GM23338 (cell line): ENCODE results near the gene PKNOX2. TPM values are rescaled to one million over a fixed set of nuclear protein-coding genes. Genes with fewer than 3 reads are reported as not detected.

Experiments
- ATAC-seq: fragments of 200-7000 bp; cut with Tn5 transposase; 3 replicates; pipeline ENCODE4 v1.9.1; 2020
- DNase-seq: peaks from one replicate; pipeline ENCODE4 v3.0.0-alpha.2; 2015; ENCODE audit warnings: low spot score
- H2AFZ ChIP-seq: fragments of 200-600 bp; sonication (generic); 2 replicates; pipeline ENCODE4 v1.8.0; 2016; ENCODE audit warnings: antibody characterized with exemption, mild to moderate bottlenecking, moderate library complexity
- H3F3A ChIP-seq: fragments of 200-600 bp; sonication (generic); replicated peaks from 2 replicates; pipeline ENCODE4 v1.8.0; 2017; ENCODE audit warnings: antibody characterized with exemption, mixed run types, low read depth
- H3K27ac ChIP-seq: fragments of 200-600 bp; sonication (generic); 2 replicates; pipeline ENCODE4 v1.6.1; 2016; ENCODE audit warnings: low read depth
- H3K27me3 ChIP-seq: fragments of 200-600 bp; sonication (generic); 2 replicates; pipeline ENCODE4 v1.8.0; 2016; ENCODE audit warnings: mild to moderate bottlenecking, mixed run types, moderate library complexity; ENCODE audit not compliant: insufficient read depth
- H3K36me3 ChIP-seq: fragments of 200-600 bp; sonication (generic); 2 replicates; pipeline ENCODE4 v1.8.0; 2016; ENCODE audit warnings: mild to moderate bottlenecking; ENCODE audit not compliant: insufficient read depth
- H3K4me1 ChIP-seq: fragments of 200-600 bp; sonication (generic); 2 replicates; pipeline ENCODE4 v1.8.0; 2016; ENCODE audit warnings: mild to moderate bottlenecking, moderate library complexity; ENCODE audit not compliant: insufficient read depth
- H3K4me2 ChIP-seq: fragments of 200-600 bp; sonication (generic); 2 replicates; pipeline ENCODE4 v1.7.1; 2017; ENCODE audit warnings: mixed run types
- H3K4me3 ChIP-seq: fragments of 200-600 bp; sonication (generic); 2 replicates; pipeline ENCODE4 v1.6.1; 2016; ENCODE audit warnings: mixed run types
- H3K79me2 ChIP-seq: fragments of 200-600 bp; sonication (generic); replicated peaks from 2 replicates; pipeline ENCODE4 v1.8.0; 2017; ENCODE audit warnings: mild to moderate bottlenecking; ENCODE audit not compliant: insufficient read depth
- H3K9me2 ChIP-seq: fragments of 200-600 bp; sonication (generic); 2 replicates; pipeline ENCODE4 v1.8.0; 2017; ENCODE audit not compliant: insufficient read depth
- H4K20me1 ChIP-seq: fragments of 200-600 bp; sonication (generic); replicated peaks from 2 replicates; pipeline ENCODE4 v1.8.0; 2017; ENCODE audit warnings: mild to moderate bottlenecking; ENCODE audit not compliant: insufficient read depth
- H3K27ac Mint-ChIP-seq: 2 replicates; pipeline ENCODE4 v1.8.0; 2020; ENCODE audit warnings: inconsistent platforms, mild to moderate bottlenecking, moderate library complexity, mixed read lengths
- H3K27me3 Mint-ChIP-seq: 3 replicates; pipeline ENCODE4 v1.8.0; 2022; ENCODE audit warnings: low read depth, mild to moderate bottlenecking, moderate library complexity, mixed read lengths, inconsistent platforms; ENCODE audit not compliant: insufficient read depth, poor library complexity
- H3K36me3 Mint-ChIP-seq: 3 replicates; pipeline ENCODE4 v1.8.0; 2021; ENCODE audit warnings: low read depth, mild to moderate bottlenecking, inconsistent platforms, moderate library complexity, mixed read lengths
- H3K4me1 Mint-ChIP-seq: 3 replicates; pipeline ENCODE4 v1.8.0; 2020; ENCODE audit warnings: mild to moderate bottlenecking, inconsistent platforms, mixed read lengths
- H3K4me3 Mint-ChIP-seq: 3 replicates; pipeline ENCODE4 v1.8.0; 2021; ENCODE audit warnings: moderate library complexity, mild to moderate bottlenecking, inconsistent platforms, mixed read lengths
- H3K9me3 Mint-ChIP-seq: 3 replicates; pipeline ENCODE4 v1.8.0; 2020; ENCODE audit warnings: moderate library complexity, mild to moderate bottlenecking, inconsistent platforms, mixed read lengths
- CREB1 ChIP-seq: fragments of 250-450 bp; sonication (Bioruptor Pico); IDR thresholded peaks from 2 replicates; pipeline ENCODE4 v1.5.0; 2020; ENCODE audit warnings: low read depth, mild to moderate bottlenecking, moderate library complexity
- EZH2 ChIP-seq: fragments of 200-600 bp; sonication (generic); IDR thresholded peaks from one replicate; pipeline ENCODE4 v1.8.0; 2017; ENCODE audit warnings: antibody characterized with exemption, mild to moderate bottlenecking, low read depth; ENCODE audit not compliant: unreplicated experiment
- EZH2phosphoT487 ChIP-seq: fragments of 200-600 bp; sonication (generic); IDR thresholded peaks from one replicate; pipeline ENCODE4 v1.8.1; 2018; ENCODE audit warnings: antibody characterized with exemption; ENCODE audit not compliant: unreplicated experiment
- NANOG ChIP-seq: IDR thresholded peaks from 2 replicates; pipeline ENCODE4 v1.6.1; 2016; ENCODE audit warnings: antibody characterized with exemption, borderline replicate concordance
- POLR2AphosphoS5 ChIP-seq: IDR thresholded peaks from 2 replicates; pipeline ENCODE4 v1.6.1; 2016; ENCODE audit warnings: antibody characterized with exemption, low read depth
- ZNF114 ChIP-seq: fragments of 250-450 bp; sonication (Bioruptor Pico); IDR thresholded peaks from 2 replicates; pipeline ENCODE4 v1.5.0; 2020; ENCODE audit warnings: mild to moderate bottlenecking, moderate library complexity
- polyA plus RNA-seq: library from polyadenylated mRNA; unstranded; fragments of >200 nt; fragmentation: Nextera tagmentation; extraction: Ambion mirVana; gene quantifications from 2 replicates; pipeline ENCODE4 v1.2.1, GENCODE V29; 2016
- total RNA-seq: library from RNA; depleted of rRNA; stranded (reverse); fragments of >200 nt; shearing (Covaris generic); gene quantifications from 2 replicates; pipeline ENCODE4 v1.2.3, GENCODE V29; 2014
- TF ChIP-seq, protein P1 (sequence below), 2 experiments: fragments of 200-600 bp in 1 of 2; sonication (generic) in 1 of 2; conservative IDR thresholded peaks; 2 replicates each; pipeline versions ENCODE4 v1.5.1 to v1.6.1; 2016 to 2017; ENCODE audit warnings: antibody characterized with exemption in 2 of 2, low read depth in 2 of 2, mild to moderate bottlenecking in 2 of 2, moderate library complexity in 1 of 2
- TF ChIP-seq, protein P2 (sequence below): IDR thresholded peaks from one replicate; pipeline ENCODE4 v1.6.1; 2018; ENCODE audit warnings: antibody characterized with exemption; ENCODE audit not compliant: unreplicated experiment
- TF ChIP-seq, protein P3 (sequence below): fragments of 250-450 bp; sonication (Bioruptor Pico); IDR thresholded peaks from 2 replicates; pipeline ENCODE4 v1.5.0; 2020; ENCODE audit warnings: mild to moderate bottlenecking, moderate library complexity
- TF ChIP-seq, protein P4 (sequence below): IDR thresholded peaks from 2 replicates; pipeline ENCODE4 v1.6.1; 2016; ENCODE audit warnings: antibody characterized with exemption

Gene PKNOX2
- total and polyA plus RNA-seq, 2 experiments from 2014 or later, result 0.42 to 0.83 TPM

DNA sequence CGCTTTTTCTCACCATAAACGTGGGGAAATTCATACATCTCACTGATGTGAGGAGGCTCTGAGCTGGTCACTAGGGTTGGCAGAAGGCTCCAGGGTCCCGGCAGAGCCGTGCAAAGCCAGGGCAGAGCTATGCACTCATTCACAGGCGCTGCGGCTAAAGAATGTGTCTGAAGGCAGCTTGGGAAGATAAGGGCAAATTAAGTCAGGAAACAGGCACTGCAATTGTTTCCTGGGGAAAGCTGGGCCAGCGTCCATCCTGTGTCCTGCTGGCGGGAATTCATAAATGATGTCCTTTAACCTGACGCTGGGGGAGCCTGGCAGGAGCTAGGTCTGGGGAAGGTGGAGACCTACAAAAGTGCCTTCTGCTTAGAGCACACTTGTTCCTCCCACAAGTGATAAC is 27.6 kb downstream of the PKNOX2 start (continued):
- no peak for TF ChIP-seq NANOG
- TF ChIP-seq EZH2phosphoT487, result no peak
- no peak for TF ChIP-seq ZNF114 (CRISPR knock-in tag)
- TF ChIP-seq POLR2AphosphoS5, result no peak
- TF ChIP-seq CREB1 (CRISPR knock-in tag), result no peak
- TF ChIP-seq EZH2, result no peak
- TF ChIP-seq, protein P1, sequence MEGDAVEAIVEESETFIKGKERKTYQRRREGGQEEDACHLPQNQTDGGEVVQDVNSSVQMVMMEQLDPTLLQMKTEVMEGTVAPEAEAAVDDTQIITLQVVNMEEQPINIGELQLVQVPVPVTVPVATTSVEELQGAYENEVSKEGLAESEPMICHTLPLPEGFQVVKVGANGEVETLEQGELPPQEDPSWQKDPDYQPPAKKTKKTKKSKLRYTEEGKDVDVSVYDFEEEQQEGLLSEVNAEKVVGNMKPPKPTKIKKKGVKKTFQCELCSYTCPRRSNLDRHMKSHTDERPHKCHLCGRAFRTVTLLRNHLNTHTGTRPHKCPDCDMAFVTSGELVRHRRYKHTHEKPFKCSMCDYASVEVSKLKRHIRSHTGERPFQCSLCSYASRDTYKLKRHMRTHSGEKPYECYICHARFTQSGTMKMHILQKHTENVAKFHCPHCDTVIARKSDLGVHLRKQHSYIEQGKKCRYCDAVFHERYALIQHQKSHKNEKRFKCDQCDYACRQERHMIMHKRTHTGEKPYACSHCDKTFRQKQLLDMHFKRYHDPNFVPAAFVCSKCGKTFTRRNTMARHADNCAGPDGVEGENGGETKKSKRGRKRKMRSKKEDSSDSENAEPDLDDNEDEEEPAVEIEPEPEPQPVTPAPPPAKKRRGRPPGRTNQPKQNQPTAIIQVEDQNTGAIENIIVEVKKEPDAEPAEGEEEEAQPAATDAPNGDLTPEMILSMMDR (conservative IDR thresholded peaks at IDR 0.05; ENCODE audit: low read depth in 2 of 2), result no peak

DNA sequence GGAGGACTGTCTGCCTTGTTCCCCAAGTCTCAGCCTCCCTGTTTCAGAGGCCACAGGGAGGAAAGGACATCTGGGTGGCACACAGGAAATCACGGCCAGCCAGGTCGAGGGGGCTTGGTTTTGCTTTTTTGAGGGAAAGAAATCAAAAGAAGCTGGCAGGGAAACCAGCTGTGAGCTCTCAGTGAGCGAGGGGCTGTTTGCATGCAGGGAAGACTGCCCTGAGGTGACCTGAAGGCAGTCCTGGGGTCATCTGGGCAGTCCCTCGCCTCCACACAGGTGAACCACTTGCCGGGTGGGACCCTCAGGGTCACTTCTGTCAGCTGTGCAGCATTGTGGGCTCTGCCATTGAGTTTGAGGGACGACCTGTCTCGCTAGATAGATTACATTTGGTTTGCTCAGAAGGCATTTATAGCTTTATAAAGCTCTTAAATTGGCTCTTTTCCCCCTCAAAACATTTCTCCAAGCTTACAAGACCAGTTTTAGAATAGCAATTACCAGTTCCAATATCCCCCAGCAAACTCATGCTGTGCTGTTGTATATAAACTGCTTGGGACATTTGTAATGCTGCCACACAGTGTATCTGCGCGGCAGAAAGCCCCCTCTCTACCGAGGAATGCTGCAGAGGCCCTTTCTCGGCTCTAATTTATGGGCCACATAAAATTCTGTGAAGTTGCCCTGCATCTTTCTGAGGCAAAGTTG is 28.3 kb downstream of the PKNOX2 start:
- H4K20me1 ChIP-seq, result no peaks in the 10 kb centered on the region
- no peak overlapping the region for H3K4me3 Mint-ChIP-seq
- H3K4me2 ChIP-seq, result no peak overlapping the region
- DNase-seq (no peak), ATAC-seq (no peak)
- peaks cover 4% of the 10 kb centered on the region; the same call in 1 of the 3 replicates for H3K9me3 Mint-ChIP-seq
- TF ChIP-seq EZH2, result no peak
- no peak for TF ChIP-seq ZNF114 (CRISPR knock-in tag)
- TF ChIP-seq, protein P2, sequence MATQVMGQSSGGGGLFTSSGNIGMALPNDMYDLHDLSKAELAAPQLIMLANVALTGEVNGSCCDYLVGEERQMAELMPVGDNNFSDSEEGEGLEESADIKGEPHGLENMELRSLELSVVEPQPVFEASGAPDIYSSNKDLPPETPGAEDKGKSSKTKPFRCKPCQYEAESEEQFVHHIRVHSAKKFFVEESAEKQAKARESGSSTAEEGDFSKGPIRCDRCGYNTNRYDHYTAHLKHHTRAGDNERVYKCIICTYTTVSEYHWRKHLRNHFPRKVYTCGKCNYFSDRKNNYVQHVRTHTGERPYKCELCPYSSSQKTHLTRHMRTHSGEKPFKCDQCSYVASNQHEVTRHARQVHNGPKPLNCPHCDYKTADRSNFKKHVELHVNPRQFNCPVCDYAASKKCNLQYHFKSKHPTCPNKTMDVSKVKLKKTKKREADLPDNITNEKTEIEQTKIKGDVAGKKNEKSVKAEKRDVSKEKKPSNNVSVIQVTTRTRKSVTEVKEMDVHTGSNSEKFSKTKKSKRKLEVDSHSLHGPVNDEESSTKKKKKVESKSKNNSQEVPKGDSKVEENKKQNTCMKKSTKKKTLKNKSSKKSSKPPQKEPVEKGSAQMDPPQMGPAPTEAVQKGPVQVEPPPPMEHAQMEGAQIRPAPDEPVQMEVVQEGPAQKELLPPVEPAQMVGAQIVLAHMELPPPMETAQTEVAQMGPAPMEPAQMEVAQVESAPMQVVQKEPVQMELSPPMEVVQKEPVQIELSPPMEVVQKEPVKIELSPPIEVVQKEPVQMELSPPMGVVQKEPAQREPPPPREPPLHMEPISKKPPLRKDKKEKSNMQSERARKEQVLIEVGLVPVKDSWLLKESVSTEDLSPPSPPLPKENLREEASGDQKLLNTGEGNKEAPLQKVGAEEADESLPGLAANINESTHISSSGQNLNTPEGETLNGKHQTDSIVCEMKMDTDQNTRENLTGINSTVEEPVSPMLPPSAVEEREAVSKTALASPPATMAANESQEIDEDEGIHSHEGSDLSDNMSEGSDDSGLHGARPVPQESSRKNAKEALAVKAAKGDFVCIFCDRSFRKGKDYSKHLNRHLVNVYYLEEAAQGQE, result no peak
- TF ChIP-seq, protein P3, sequence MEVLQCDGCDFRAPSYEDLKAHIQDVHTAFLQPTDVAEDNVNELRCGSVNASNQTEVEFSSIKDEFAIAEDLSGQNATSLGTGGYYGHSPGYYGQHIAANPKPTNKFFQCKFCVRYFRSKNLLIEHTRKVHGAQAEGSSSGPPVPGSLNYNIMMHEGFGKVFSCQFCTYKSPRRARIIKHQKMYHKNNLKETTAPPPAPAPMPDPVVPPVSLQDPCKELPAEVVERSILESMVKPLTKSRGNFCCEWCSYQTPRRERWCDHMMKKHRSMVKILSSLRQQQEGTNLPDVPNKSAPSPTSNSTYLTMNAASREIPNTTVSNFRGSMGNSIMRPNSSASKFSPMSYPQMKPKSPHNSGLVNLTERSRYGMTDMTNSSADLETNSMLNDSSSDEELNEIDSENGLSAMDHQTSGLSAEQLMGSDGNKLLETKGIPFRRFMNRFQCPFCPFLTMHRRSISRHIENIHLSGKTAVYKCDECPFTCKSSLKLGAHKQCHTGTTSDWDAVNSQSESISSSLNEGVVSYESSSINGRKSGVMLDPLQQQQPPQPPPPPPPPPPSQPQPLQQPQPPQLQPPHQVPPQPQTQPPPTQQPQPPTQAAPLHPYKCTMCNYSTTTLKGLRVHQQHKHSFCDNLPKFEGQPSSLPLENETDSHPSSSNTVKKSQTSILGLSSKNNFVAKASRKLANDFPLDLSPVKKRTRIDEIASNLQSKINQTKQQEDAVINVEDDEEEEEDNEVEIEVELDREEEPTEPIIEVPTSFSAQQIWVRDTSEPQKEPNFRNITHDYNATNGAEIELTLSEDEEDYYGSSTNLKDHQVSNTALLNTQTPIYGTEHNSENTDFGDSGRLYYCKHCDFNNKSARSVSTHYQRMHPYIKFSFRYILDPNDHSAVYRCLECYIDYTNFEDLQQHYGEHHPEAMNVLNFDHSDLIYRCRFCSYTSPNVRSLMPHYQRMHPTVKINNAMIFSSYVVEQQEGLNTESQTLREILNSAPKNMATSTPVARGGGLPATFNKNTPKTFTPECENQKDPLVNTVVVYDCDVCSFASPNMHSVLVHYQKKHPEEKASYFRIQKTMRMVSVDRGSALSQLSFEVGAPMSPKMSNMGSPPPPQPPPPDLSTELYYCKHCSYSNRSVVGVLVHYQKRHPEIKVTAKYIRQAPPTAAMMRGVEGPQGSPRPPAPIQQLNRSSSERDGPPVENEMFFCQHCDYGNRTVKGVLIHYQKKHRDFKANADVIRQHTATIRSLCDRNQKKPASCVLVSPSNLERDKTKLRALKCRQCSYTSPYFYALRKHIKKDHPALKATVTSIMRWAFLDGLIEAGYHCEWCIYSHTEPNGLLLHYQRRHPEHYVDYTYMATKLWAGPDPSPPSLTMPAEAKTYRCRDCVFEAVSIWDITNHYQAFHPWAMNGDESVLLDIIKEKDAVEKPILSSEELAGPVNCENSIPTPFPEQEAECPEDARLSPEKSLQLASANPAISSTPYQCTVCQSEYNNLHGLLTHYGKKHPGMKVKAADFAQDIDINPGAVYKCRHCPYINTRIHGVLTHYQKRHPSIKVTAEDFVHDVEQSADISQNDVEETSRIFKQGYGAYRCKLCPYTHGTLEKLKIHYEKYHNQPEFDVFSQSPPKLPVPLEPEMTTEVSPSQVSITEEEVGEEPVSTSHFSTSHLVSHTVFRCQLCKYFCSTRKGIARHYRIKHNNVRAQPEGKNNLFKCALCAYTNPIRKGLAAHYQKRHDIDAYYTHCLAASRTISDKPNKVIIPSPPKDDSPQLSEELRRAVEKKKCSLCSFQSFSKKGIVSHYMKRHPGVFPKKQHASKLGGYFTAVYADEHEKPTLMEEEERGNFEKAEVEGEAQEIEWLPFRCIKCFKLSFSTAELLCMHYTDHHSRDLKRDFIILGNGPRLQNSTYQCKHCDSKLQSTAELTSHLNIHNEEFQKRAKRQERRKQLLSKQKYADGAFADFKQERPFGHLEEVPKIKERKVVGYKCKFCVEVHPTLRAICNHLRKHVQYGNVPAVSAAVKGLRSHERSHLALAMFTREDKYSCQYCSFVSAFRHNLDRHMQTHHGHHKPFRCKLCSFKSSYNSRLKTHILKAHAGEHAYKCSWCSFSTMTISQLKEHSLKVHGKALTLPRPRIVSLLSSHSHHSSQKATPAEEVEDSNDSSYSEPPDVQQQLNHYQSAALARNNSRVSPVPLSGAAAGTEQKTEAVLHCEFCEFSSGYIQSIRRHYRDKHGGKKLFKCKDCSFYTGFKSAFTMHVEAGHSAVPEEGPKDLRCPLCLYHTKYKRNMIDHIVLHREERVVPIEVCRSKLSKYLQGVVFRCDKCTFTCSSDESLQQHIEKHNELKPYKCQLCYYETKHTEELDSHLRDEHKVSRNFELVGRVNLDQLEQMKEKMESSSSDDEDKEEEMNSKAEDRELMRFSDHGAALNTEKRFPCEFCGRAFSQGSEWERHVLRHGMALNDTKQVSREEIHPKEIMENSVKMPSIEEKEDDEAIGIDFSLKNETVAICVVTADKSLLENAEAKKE, result no peak
- no peak for TF ChIP-seq CREB1 (CRISPR knock-in tag)
- TF ChIP-seq NANOG, result no peak
- no peak for TF ChIP-seq POLR2AphosphoS5
- TF ChIP-seq, protein P4, sequence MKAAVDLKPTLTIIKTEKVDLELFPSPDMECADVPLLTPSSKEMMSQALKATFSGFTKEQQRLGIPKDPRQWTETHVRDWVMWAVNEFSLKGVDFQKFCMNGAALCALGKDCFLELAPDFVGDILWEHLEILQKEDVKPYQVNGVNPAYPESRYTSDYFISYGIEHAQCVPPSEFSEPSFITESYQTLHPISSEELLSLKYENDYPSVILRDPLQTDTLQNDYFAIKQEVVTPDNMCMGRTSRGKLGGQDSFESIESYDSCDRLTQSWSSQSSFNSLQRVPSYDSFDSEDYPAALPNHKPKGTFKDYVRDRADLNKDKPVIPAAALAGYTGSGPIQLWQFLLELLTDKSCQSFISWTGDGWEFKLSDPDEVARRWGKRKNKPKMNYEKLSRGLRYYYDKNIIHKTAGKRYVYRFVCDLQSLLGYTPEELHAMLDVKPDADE, result no peak
- no peaks in the 10 kb centered on the region for H3K79me2 ChIP-seq
- peaks cover 4% of the 10 kb centered on the region for H3K27me3 Mint-ChIP-seq
- H3K4me1 Mint-ChIP-seq, result peaks cover 29% of the 10 kb centered on the region
- H2AFZ ChIP-seq, result no peak overlapping the region
- no peak overlapping the region for H3K27ac ChIP-seq
- H3K36me3 Mint-ChIP-seq, result peaks cover 3% of the 10 kb centered on the region; the same call in 1 of the 3 replicates
- H3K27me3 ChIP-seq, result no peaks in the 10 kb centered on the region
- no peak overlapping the region for H3K27ac Mint-ChIP-seq
- no peaks in the 10 kb centered on the region for H3F3A ChIP-seq
- H3K36me3 ChIP-seq, result no peaks in the 10 kb centered on the region
- peaks cover 6% of the 10 kb centered on the region; the same call in 1 of the 2 replicates for H3K4me1 ChIP-seq
- no peak overlapping the region for H3K4me3 ChIP-seq
- no peaks in the 10 kb centered on the region for H3K9me2 ChIP-seq
